ENCODE measurements around the gene IGFBP1.
"Not testable (repeated sequence)": the region's sequence is repeated elsewhere in the genome, so short reads cannot be mapped to it uniquely, and the experiment has no call there.

The IGFBP1 gene

GRCh38 chr7:45938626-45939302 is 50.5 kb downstream of the IGFBP1 start:
- no peak for DNase-seq (ENCODE audit: low read depth)

- no peak for DNase-seq (ENCODE audit: low read depth)
Observed at GRCh38 chr7:45939574-45939973, 51.3 kb downstream of the IGFBP1 start.

GRCh38 chr7:45940237-45940781 is 52.0 kb downstream of the IGFBP1 start:
- not testable (repeated sequence) for DNase-seq (ENCODE audit: low read depth)

GRCh38 chr7:45940939-45941338 is 52.7 kb downstream of the IGFBP1 start:
- DNase-seq (ENCODE audit: low read depth): no peak

Measured in fibroblast of gingiva (primary cell).